Stimulated activated CD8-positive, alpha-beta memory T cell treated with anti-CD3 and anti-CD28 coated beads, Interleukin-7, amount 100 ng/mL, for 24 hours (primary cell): ENCODE measurements around the gene ABHD15.

Experiments
- DNase-seq: peaks from one replicate; pipeline ENCODE4 v3.0.0-alpha.2; 2020; ENCODE audit warnings: low read depth

Gene ABHD15, protein sequence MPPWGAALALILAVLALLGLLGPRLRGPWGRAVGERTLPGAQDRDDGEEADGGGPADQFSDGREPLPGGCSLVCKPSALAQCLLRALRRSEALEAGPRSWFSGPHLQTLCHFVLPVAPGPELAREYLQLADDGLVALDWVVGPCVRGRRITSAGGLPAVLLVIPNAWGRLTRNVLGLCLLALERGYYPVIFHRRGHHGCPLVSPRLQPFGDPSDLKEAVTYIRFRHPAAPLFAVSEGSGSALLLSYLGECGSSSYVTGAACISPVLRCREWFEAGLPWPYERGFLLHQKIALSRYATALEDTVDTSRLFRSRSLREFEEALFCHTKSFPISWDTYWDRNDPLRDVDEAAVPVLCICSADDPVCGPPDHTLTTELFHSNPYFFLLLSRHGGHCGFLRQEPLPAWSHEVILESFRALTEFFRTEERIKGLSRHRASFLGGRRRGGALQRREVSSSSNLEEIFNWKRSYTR

DNA sequence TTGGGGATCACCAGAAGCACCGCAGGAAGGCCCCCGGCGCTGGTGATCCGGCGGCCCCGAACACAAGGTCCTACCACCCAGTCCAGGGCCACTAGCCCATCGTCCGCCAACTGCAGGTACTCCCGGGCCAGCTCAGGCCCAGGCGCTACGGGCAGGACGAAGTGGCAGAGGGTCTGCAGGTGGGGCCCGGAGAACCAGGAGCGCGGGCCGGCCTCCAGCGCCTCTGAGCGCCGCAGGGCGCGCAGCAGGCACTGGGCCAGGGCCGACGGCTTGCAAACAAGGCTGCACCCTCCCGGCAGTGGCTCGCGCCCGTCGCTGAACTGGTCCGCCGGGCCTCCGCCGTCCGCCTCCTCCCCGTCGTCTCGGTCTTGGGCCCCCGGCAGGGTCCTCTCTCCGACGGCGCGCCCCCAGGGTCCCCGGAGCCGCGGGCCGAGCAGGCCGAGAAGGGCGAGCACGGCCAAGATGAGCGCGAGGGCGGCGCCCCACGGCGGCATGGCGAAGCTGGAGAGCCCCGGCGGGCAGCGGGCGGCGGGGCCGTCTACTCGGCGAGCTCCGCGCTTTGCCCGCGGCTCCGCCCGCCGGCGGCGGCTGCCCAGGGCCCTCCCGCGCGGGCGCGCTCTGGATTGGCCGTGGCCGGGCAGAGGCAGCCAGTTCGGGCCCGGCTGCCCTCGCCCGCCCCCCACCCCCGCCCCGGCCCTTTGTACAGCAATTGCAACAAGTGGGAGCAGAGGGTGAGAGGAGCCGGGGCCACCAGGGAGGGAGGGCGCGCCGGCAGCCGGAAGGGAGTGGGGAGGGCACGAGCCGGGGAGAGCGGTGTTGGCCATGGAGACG, at the start of gene ABHD15:
TSS of gene ABHD15 (minus strand) at position 565 of the 831 bp plus-strand sequence. CDS start at position 494, 71 bp downstream.
- no peak for DNase-seq

DNA sequence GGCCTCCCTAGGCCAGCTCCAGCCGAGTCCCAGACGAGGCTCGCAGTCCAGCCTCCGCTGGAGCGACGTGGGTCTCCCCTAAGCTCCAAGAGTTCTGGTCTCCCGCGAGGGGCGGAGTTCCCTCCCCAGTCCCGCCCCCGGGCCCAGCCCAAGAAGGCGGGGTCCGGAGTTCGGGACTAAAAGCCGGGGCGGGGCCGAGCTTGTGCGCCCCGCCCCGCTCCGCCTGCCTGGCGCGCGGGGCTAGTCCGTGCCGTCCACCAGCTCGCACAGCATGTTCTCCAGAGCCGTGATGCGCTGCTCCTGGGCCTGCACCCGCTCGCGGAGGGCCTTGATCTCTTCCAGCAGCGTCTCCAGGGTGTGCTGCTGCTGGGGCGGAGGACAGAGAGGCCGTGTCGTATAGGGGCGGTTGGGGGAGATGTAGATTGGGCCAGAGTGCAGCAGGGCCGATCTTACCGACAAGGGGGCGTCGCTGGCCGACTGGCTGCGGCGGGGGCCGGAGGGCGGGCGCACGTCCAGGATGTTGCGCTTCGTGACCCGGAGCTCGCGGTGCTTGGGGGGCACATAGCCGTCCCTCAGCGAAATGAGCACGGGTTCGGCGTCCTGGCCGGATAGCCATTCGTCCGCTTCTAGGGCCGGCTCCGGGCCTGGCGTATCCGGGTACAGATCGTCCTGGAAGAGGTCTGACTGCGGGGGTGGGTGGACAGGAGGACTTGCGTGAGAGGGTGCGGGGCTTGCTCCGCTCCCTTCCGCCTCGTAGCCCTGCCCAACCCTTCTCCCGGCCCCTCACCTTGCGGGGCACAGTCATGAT, 48.9 kb upstream of the ABHD15 start:
- DNase-seq: peak; percentile 59

DNA sequence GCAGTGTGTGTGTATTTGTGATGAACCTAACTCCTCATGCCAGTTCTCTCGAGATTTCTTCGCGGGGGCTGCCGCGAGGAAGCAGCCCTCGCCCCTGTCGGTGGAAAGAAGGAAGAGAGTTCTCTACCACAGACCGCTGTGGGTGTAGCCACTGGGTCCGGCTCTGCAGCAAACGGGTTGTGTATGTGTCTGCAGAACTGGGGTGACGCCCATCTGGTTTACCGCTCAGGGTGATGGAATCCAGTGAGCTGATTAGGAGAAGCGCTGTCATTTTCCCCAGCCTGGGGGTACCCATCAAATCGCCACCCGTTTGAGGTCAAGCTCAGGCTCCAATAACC, 48.2 kb upstream of the ABHD15 start:
- DNase-seq: no peak

DNA sequence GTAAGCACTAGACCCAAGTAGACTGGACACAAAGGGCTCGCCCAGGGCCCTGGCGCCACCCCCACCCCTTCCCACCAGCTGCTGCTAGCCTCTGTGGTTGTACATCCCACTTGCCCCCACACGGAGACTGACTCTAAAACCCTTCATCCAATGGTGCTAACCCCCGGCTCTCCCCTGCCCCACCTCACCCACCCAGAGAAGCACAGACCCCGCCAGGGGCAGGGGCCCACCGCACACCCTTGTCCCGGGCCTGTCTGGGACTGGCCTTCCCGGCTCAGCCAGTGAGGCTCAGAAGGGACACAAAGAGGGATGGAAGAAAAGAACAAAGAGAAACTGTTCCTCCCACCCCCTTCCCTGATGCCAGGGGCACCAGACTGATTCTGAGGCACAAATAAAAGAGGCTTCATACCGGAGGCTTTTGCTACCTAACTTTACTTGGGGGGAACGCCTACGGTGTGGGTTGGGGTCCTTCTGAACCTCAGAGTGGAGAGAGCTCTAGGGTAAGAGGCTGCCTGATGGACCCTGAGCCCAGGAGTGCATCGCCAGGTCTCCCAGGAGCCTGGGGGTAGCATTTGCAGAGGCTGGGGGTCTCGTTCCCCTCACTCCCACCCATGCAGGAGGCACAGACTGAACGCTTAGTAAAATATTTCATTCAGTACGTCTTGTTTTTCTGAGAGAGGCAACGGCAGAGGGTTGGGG, 47.7 kb upstream of the ABHD15 start:
- no peak for DNase-seq

DNA sequence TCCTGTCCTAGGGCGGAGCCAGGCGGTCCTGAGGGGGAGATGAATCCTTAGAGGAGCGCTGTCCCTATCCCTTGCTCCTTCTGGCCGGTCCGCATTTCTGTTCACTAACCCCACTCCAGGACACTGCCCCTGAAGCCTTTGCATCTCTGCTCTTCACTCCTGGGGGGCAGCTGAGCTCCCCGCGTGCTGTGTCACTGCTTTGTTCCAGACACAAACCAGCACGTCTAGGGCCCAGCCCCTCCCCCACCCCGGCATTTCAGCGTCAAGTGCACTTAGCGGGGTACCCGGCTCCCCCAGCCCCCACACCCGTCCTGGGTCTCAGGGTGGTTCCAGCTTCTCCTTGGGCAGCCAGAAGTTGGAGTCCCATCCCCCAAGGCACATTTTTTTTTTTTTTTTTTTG, 47.0 kb upstream of the ABHD15 start:
- DNase-seq: no peak

DNA sequence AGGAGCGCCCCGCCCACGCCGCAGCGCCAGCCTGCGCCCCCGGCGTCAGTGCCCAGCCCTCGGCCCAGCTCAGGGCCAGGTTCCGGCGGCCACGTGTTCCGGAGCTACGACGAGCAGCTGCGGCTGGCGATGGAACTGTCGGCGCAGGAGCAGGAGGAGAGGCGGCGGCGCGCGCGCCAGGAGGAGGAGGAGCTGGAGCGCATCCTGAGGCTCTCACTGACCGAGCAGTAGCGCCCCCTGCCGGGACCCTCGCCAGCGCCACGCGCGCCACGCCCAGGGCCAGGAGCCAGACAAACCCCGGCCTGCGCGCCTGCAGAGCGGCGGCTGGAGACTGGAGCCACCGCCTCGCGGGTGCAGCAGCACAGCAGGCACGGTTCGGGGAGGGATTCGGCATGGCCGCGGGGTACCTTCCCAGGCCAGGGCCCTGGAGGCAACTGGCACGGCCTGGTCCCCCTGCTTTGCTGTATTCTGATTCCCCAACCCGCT, 46.6 kb upstream of the ABHD15 start:
- peak; percentile 90 for DNase-seq

DNA sequence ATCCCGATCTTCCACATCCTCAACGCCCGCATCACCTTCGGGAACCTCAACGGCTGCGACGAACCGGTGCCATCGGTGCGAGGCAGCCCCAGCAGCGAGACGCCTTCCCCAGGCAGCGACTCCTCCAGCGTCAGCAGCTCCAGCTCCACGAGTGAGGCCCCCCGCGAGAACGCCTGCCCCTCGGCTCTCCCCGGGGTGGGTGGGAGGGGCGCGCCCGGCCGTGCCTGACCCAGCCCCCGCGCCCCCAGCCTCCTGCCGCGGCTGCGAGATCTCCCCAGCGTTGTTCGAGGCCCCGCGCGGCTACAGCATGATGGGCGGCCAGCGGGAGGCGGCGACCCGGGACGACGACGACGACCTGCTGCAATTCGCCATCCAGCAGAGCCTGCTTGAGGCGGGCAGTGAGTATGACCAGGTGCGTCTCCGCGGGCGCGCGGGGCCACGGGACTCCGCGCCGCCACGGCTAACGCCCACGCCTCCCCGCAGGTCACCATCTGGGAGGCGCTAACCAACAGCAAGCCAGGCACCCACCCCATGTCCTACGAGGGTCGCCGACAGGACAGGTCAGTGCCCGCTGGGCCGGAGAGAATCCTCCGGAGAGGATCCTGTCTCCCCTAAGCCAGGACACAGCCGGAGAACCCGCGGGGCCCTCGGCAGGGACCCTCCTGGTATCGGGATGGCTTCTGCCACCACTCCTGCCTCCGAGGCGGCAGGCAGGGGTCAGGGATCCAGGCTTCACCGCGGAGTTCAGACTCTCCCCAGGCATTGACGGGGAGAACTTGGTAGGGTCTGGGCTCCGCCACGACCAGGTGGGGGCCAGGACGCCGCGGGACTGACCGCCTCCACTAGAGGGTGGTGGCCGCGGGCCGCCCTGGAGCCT, 45.8 kb upstream of the ABHD15 start:
- no peak for DNase-seq

DNA sequence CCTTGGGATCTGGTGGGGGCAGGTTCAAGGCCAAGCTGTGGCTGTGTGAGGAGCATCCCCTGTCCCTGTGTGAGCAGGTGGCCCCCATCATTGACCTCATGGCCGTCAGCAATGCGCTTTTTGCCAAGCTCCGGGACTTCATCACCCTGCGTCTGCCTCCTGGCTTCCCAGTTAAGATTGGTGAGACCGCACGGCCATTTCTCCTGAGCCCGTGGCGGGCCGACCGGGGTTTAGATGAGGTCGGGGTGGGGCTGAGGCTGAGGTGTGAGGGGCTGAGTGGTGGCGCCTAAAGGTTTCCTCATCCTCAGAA, 45.2 kb upstream of the ABHD15 start:
- no peak for DNase-seq

DNA sequence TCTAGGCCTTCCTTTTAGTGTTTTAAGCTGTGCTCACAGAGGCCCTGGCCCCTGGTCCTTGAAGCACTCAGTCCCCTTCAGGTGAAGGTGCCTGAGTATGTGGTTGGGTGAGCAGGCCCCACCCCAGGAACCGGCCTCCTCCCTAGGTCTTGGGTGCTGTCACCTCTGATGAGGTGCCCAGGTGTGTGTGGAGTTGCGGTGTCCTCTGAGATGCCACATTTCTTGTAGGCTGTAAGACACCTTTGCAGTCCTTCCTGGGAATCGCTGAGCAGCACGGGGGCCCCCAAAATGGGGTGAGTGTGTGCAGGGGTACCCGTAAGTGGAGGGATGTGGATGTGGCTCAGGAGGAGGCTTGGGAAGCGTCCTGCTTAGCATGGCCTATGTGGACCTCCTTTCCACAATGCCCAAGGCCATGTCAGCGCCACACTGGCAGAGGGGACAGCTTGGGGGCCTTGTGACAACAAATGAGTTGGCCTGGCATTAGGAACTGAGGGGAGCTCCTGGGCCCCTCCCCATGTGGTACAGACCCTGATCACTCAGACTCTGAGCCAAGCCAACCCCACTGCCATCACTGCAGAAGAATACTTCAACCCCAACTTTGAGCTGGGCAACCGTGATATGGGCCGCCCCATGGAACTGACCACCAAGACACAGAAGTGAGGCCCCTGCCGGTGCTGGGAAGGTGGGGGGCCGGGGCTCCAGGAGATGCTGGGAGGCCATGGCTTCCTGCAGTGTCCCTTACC, 44.7 kb upstream of the ABHD15 start:
- DNase-seq: no peak

DNA sequence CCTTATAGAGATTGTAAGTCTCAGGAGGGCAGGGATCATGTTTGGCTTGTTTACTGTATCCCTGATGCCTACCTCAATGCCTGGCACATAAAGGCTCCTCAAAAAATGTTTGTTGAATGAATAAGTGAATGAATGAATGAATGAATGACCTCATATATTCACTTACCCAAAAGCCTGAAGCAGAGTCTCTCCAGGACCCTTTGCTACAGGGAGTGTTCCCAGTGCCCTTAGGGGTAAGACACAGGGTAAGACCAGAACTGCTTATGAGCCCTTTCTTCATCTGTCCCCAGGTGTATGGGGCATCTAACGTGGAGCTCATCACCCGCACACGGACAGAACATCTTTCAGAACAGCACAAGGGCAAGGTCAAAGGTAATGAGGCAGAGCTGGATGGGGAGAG, 43.6 kb upstream of the ABHD15 start:
- no peak for DNase-seq

DNA sequence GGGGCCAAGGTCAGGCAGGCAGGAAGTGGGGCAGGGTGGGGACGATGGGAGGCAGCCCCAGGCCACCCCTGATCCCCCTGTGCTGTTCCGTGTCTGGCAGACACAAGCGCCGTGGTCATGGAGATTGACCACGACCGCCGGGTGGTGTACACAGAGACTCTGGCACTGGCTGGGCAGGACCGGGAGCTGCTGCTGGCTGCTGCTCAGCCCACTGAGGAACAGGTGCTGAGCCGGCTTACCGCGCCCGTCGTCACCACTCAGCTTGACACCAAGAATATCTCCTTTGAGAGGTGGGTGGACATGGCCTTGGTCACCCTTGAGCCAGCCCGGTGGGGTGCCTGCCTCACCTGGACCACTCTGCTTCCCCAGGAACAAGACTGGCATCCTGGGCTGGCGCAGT, 42.1 kb upstream of the ABHD15 start:
- DNase-seq: no peak

DNA sequence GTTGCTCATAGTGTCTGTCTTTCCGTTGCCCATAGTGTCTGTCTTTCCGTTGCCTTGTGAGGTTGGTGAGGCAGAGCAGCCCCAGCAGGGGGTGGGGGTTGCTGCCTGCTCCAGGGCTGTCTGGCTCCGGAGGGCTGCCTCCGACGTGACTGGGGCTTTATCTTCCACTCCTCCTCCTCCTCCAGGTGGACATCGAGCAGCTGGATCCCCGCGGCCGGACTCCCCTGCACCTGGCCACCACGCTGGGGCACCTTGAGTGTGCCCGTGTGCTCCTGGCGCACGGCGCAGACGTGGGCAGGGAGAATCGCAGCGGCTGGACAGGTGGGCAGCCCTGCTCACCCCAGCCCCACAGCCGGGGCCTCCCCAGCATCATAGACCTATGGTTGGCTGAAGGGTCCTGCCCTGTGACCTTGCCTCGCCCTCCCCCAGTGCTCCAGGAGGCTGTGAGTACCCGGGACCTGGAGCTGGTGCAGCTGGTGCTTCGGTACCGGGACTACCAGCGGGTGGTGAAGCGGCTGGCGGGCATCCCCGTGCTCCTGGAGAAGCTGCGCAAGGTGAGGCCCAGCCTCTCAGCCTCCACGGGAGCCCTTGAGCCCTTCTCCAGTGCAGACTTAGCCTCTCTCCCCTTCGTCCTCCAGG, 40.8 kb upstream of the ABHD15 start:
- DNase-seq: no peak

DNA sequence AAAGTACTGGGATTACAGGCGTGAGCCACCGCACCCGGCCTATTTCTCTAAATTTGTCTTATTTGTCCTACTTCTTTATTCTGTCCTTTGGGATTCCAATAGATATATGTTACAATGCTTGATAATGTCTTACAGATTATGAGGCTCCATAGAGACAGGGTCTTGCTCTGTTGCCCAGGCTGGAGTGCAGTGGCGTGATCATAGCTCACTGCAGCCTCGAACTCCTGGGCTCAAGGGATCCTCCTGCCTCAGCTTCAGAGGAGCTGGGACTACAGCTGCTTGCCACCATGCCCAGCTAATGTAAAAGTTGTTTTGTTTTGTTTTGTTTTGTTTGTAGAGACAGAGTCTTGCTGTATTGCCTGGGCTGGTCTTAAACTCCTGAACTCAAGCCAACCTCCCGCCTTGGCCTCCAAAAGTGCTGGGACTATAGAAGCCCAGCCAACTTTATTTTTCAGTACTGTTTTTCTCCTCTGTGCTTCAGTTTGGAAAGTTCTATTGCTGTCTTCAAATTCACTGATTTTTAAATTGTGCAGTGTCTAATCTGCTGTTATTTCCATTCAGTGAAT, 36.4 kb upstream of the ABHD15 start:
- DNase-seq: no peak

DNA sequence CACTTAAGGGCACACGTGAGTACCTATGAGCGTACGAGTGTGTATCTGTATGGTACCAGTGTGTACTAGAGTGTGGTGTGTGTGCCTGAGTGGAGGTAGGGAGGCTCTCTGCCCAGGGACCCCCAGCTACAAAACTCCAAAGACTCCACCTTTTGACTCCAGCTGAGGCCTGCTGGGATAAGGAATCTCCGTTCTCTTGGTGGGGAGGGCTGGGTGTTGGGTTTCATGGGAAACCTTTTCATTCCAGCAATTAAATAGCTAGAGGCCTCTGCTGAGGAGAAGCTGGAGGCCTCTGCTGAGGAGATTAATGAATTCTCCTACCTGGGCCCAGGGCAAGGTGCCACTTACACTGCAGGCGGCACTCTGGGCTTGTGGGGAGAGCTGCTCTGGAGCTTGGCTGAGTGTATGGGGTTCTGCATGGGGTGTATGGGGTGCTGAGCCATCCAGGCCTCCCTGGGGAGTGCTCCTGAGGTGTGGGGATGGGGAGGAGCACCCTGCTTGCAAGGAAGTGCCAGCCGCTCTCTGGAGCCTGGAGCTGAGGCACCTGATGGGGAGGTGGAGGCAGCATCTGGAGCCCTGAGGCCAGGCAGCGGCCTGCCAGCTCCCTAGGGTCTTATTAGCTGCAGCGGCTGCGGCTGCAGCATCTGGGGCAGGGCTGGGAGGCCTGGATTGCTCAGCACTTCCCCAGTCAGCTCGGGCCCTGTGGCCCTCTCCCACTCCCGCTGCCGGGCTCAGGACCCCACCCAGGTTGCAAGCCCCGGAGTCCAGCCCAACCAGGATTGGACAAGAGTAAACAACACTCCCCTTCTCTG, 30.7 kb upstream of the ABHD15 start:
- no peak for DNase-seq

DNA sequence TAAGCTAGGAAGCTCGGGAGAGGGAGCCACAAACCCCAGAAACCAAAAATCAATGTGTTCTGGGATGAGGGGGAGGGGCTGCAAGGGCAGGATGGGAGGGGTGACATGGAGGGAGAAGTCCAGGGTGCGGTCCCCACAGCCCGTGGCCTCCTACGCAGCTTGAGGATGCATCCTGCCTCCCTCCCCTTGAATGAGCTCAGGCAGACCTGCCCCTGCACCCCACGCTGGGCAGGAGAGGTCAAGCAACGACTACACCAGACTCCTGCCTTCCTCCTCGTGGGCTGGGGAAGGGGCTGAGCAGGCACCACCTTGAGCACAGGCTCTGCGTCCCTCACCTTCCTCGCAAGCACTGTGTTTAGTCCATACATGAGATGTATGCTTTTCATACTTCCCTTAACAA, 30.0 kb upstream of the ABHD15 start:
- no peak for DNase-seq

DNA sequence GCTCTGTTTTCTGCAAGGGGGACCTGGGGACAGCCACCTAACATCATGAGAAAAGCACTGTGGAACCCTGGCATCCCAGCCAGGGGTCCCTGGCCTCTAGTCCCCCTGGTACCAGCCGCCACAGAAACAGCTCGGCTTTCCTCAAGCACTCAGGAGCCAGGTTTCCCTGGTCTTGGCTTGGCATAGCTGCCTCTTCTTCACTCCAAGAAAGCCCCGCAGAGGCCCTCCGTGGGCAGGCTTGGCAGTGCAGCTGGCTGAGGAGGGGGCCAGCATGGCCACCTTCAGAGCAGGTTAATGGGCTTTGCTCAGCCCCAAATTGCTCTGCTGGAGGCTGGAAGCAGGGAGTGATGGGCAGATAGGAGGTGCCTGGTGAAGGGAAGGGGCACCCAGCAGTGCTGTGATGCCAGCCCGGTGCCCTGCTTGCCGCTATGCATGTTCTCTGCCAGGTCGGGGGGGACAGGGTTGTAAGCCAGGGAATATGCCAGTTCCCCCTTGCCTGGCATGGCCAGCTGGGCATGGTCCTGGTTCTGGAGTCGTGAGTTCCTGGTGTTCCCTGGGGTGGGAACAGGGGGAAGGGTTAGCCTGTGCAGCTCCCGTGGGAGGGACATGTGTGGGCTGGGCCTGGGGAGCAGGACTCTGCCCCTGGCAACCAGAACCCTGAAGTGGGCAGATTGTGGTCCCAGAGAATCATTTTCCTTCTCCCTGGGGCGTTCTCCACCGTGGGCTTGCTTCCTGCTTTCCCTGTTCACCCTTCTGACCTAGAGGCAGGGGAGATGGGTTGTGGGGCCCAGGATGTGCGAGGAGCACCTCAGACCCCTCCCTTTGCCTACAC, 29.3 kb upstream of the ABHD15 start:
- no peak for DNase-seq

DNA sequence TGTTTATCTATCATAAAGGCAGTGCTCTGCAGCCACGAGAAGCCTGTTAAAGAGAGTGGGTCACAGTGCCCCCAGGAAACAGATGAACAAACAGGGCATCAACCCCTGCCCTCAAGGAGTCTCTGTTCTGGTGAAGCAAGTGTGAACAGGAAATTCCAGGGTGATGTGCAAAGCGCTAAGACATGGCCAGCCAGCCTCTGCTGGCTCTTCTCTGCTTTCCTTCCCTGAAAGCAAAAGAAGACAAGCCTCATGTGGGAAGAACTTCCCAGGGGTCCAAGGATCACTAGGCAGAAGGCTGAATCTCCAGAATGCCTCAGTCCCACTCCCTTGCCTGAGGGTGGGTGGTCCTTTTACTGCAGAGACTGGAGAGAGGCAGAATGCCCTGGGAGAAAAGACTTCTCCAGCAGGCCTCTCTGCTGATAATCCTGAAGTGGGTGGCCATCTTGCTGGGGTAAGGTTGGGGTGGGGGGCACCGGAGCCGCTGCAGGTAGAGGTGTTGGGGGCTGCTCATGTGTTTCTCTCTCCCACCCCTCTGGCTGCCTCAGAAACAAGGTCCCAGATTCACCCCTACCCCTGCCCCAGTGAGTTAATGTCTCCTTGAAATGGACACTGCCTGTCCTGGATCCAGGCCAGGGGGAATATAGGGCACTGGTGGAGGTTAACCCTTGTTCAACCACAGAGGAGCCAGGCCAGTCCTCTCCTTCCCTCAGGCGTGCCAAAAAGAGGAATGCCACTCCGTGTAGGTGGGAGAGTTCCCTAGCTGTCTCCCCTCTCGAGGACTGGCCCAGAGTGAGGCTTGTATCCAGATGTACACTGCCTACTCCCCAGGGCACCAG, 28.5 kb upstream of the ABHD15 start:
- DNase-seq: no peak
